Fibroblast of pulmonary artery (primary cell): ENCODE data around the gene IPO9.

ENCODE experiments used
- DNase-seq: peaks from one replicate; pipeline ENCODE4 v3.0.0-alpha.2; 2010; ENCODE audit warnings: low read depth
- H3K4me3 ChIP-seq: replicated peaks from 2 replicates; pipeline ENCODE4 v1.5.1; 2011; ENCODE audit warnings: low read depth, mild to moderate bottlenecking, control low read depth, low read length, moderate library complexity
- TF ChIP-seq, protein P1 (sequence below): IDR thresholded peaks from 2 replicates; pipeline ENCODE4 v1.5.1; 2011; ENCODE audit warnings: mild to moderate bottlenecking, control low read depth, low read length, inconsistent platforms; ENCODE audit errors: missing control alignments

Gene IPO9

DNA sequence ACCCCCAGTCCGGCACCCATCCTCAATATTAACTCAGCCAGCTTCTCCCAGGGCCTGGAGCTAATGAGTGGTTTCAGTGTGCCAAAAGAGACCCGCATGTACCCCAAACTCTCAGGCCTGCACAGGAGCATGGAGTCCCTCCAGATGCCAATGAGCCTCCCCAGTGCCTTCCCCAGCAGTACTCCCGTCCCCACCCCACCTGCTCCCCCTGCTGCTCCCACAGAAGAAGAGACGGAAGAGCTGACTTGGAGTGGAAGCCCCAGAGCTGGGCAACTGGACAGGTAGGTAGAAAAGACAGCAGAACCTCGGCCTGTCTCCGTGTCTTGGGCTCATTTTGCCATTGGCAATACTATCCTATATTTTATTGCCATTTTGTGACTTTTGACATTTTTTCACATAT is 45.4 kb upstream of the IPO9 start:
- TF ChIP-seq, protein P1, sequence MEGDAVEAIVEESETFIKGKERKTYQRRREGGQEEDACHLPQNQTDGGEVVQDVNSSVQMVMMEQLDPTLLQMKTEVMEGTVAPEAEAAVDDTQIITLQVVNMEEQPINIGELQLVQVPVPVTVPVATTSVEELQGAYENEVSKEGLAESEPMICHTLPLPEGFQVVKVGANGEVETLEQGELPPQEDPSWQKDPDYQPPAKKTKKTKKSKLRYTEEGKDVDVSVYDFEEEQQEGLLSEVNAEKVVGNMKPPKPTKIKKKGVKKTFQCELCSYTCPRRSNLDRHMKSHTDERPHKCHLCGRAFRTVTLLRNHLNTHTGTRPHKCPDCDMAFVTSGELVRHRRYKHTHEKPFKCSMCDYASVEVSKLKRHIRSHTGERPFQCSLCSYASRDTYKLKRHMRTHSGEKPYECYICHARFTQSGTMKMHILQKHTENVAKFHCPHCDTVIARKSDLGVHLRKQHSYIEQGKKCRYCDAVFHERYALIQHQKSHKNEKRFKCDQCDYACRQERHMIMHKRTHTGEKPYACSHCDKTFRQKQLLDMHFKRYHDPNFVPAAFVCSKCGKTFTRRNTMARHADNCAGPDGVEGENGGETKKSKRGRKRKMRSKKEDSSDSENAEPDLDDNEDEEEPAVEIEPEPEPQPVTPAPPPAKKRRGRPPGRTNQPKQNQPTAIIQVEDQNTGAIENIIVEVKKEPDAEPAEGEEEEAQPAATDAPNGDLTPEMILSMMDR = no peak
- no peak for DNase-seq
- no peak overlapping the region for H3K4me3 ChIP-seq

DNA sequence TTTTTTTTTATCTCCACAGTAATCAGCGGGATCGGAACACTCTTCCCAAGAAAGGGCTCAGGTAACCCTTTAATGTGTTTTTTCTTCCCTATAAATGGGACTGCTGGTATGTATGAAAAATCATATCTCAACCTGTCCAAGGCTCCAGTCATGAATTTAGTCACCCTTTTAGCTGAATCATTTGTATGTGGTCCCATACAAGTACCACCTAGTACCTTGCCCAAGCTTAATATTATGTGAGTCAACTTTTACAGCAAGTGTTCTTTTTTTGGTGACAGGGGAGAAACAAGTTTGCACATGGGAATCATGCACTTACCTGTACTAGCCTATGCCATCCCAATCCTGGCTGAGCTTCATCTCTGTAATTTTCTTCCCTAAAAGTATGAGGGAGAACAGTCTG is 43.7 kb upstream of the IPO9 start:
- H3K4me3 ChIP-seq = no peak overlapping the region
- no peak for DNase-seq
- TF ChIP-seq, protein P1 = no peak

DNA sequence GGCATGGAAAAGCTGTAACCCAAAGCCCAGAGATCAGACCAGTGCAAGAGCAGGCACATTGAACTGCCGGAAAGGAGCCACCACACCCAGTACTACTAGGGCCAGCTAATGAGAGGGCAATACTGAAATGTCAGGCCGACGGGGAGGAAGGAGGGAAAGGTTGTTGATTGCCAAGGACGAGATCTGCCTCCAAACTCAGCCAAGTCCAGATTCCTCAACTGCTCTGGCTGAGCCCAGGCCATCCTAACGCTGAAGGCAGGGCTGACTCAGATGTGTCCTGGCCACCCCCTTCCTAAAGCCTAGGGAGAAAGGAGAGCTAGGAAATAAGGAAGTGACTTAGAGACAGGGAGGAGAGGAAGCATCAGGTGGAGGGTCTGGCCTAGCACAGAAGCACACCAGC is 42.1 kb upstream of the IPO9 start:
- DNase-seq = no peak
- no peak overlapping the region for H3K4me3 ChIP-seq
- TF ChIP-seq, protein P1 = no peak

DNA sequence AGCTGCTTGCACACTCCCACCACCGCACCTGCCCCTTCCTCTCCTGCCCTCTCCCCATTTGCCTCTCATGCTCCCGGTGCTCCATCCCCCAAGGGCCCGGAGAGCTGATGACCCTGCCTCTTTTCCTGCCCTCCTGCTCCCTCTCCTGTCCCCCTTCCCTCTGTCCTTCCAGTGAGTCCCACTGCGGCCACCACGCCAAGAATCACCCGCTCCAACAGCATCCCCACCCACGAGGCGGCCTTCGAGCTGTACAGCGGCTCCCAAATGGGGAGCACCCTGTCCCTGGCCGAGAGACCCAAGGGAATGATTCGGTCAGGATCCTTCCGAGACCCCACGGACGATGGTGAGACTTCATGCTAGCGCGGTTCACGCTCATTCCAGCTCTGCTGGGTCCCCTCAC is 40.7 kb upstream of the IPO9 start:
- no peak for DNase-seq
- TF ChIP-seq, protein P1 = no peak
- no peak overlapping the region for H3K4me3 ChIP-seq

DNA sequence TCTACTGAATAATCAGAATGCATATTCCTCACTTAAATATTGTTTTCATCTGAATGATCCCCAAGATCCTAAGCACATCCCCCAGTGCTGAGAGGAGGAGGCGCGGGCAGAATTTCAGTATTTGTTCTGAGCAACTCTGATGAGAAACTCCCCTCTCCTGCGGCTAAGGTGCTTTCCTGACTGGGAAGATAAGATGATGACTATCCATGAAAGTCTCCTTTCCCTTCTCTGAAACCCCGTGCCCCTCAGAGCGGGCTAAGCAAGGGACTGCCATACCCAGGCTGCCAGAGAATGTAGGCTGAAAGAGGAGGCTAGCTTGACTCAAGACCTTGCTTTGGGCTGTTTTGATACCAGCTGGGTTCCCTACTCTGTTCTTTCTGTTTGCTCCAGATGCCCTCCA is 39.7 kb upstream of the IPO9 start:
- TF ChIP-seq, protein P1 = no peak
- H3K4me3 ChIP-seq = no peak overlapping the region
- no peak for DNase-seq

DNA sequence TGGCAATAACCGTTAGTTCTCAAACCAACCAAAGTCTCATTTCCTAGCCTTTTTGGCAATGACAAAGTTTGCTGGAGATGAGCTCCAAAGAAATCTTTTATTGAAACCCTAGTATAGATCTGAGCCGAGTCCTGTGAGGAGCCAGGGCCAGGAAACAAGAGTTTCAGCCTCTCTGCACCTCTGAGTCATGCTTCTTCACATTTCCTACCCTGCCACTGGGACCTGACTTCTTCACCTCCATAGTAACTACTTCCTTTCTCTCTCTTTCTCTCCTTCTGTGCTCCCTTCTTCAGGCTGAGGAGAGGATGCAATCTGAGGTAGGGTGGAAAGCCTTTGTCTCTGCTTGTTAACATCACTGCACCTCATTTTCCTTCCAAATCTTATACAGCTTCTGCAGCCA is 38.7 kb upstream of the IPO9 start:
- peak; percentile 59 for DNase-seq
- no peak overlapping the region for H3K4me3 ChIP-seq
- TF ChIP-seq, protein P1 = no peak

DNA sequence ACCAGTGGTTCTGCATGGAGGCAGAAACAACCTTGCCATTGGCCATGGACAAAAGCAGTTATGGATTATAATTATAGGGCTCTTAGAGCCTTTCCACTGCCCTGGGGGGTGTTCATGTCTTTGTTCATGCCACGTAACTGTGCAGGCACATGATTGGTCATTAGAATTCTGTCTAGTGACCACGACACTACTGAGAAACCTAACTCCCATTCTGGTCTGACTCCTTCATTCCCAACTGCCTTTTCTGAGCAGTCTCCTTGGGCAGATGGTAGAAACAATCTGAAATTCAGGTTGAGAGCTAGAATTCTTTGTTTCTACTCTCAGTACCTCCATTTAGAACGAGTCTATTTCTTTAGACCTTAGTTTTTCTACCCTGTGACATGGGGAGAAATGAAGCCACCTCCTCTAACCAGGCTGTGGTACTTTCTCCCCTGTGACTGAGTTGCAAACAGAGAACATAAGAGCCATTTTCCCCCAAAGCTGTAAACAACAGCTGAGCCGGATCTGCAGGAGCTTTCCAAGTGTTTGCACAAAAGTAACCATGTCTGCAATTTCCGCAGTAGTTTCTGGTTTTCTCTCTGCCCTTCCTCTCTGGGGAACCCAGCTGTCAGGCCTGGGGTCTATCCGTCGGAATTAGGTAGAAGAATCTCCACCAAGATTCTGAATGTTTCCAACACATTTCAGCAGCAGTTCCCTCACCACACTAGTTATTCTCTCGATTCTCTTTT is 37.7 kb upstream of the IPO9 start:
- TF ChIP-seq, protein P1 = no peak
- H3K4me3 ChIP-seq = no peak overlapping the region
- DNase-seq = peak; percentile 62
